ENCODE data around the gene CXCL13.

GRCh38 chr4:77634132-77634785, 28.6 kb downstream of the CXCL13 start:
- TF ChIP-seq EP300 (IDR thresholded peaks at IDR 0.05): no peak
- TF ChIP-seq, protein P1, sequence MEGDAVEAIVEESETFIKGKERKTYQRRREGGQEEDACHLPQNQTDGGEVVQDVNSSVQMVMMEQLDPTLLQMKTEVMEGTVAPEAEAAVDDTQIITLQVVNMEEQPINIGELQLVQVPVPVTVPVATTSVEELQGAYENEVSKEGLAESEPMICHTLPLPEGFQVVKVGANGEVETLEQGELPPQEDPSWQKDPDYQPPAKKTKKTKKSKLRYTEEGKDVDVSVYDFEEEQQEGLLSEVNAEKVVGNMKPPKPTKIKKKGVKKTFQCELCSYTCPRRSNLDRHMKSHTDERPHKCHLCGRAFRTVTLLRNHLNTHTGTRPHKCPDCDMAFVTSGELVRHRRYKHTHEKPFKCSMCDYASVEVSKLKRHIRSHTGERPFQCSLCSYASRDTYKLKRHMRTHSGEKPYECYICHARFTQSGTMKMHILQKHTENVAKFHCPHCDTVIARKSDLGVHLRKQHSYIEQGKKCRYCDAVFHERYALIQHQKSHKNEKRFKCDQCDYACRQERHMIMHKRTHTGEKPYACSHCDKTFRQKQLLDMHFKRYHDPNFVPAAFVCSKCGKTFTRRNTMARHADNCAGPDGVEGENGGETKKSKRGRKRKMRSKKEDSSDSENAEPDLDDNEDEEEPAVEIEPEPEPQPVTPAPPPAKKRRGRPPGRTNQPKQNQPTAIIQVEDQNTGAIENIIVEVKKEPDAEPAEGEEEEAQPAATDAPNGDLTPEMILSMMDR (IDR thresholded peaks at IDR 0.05): no peak
- no peak for TF ChIP-seq POLR2A (IDR thresholded peaks at IDR 0.05)
- no peak for TF ChIP-seq POLR2AphosphoS5 (IDR thresholded peaks at IDR 0.05)
